Testis (tissue), 3 donors: ENCODE data around the gene TGFA. TPM values are rescaled to one million over a fixed set of nuclear protein-coding genes. Genes with fewer than 3 reads are reported as not detected.

ENCODE experiments used
- DNase-seq: peaks from one replicate; pipeline ENCODE4 v3.0.0-alpha.2; 2019
- H3K27ac ChIP-seq, 2 donors: fragments of 200-600 bp; sonication (generic); one replicate each; pipeline ENCODE4 v1.5.1; 2019
- H3K27me3 ChIP-seq: fragments of 200-600 bp; sonication (generic); one replicate; pipeline ENCODE4 v1.5.1; 2019
- H3K36me3 ChIP-seq: fragments of 200-600 bp; sonication (generic); one replicate; pipeline ENCODE4 v1.5.1; 2017; ENCODE audit warnings: low read depth; ENCODE audit errors: missing control alignments
- H3K4me1 ChIP-seq: fragments of 200-600 bp; sonication (generic); one replicate; pipeline ENCODE4 v1.5.1; 2019
- H3K4me3 ChIP-seq, 2 donors: fragments of 200-600 bp; sonication (generic); one replicate each; pipeline ENCODE4 v1.5.1; 2017 to 2019
- H3K9me3 ChIP-seq: fragments of 200-600 bp; sonication (generic); one replicate; pipeline ENCODE4 v1.5.1; 2017
- POLR2A ChIP-seq: fragments of 450-650 bp; IDR thresholded peaks from one replicate; pipeline ENCODE4 v1.6.1; 2017; ENCODE audit warnings: antibody characterized with exemption, mild to moderate bottlenecking, moderate library complexity
- WGBS, 2 donors: methylation state at CpG; one replicate each; pipeline ENCODE4 v1.1.5; 2018; 5-methylcytosine and 5-hydroxymethylcytosine counted together
- intact Hi-C: fragments of 100-400 bp; cut with DNase I; formaldehyde crosslinking; loops from one replicate; pipeline ENCODE4 v1.15.1; 2023; ENCODE audit warnings: low total_unique reads
- polyA plus RNA-seq: library from polyadenylated mRNA; stranded (reverse); fragments of 350-450 nt; fragmentation: Illumina TruSeq; extraction: RNeasy Lipid Tissue Mini Kit (QIAGEN cat#74804); gene quantifications from one replicate; pipeline ENCODE4 v1.2.3, GENCODE V29; 2014; ENCODE audit warnings: low read depth, low replicate concordance; ENCODE audit not compliant: insufficient read depth
- total RNA-seq, 2 donors: library from RNA; depleted of rRNA; stranded (reverse); fragments of >200 nt; gene quantifications; one replicate each; pipeline ENCODE4 v1.2.3, GENCODE V29; 2016
- TF ChIP-seq, protein P1 (sequence below), 3 experiments: fragments of 450-650 bp in 2 of 3; fragments of 200-600 bp in 1 of 3; sonication (generic) in 1 of 3; IDR thresholded peaks; one replicate each; pipeline ENCODE4 v1.5.1; 2016 to 2019; ENCODE audit warnings: antibody characterized with exemption in 3 of 3, mild to moderate bottlenecking in 2 of 3, moderate library complexity in 1 of 3

Gene TGFA
- total and polyA plus RNA-seq, 3 donors from 2014 or later = 0.62 to 5.1 (median 1.3) TPM

DNA sequence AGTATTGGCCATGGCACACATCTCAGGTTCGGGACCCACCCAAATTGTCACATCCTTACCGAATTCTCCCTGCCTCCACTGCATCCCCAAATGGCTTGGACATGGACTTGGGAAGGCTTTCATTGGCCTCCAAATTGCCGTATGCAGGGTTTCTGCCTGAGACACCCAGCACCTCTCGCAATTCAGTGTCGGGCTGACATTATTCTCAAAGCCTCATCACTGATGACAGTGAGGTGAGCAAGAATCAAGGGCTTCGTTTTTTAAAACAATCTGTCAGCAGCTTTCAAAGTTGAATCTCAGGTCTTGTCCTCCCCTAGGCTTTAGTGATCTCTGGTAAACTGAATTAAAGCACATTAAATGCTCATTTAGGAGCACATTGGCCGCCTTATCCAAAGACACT, 29.5 kb upstream of the TGFA start:
- Histone ChIP-seq H3K4me3 (no peak overlapping the region), H3K36me3 (no peaks in the 10 kb centered on the region), H3K9me3 (no peaks in the 10 kb centered on the region), H3K27me3 (no peaks in the 10 kb centered on the region), H3K4me1 (no peaks in the 10 kb centered on the region), H3K27ac (no peak overlapping the region)
- 84 to 92% methylated on average over 7 of the region's 7 CpGs for WGBS, 2 donors
- TF ChIP-seq POLR2A = no peak
- TF ChIP-seq, protein P1, sequence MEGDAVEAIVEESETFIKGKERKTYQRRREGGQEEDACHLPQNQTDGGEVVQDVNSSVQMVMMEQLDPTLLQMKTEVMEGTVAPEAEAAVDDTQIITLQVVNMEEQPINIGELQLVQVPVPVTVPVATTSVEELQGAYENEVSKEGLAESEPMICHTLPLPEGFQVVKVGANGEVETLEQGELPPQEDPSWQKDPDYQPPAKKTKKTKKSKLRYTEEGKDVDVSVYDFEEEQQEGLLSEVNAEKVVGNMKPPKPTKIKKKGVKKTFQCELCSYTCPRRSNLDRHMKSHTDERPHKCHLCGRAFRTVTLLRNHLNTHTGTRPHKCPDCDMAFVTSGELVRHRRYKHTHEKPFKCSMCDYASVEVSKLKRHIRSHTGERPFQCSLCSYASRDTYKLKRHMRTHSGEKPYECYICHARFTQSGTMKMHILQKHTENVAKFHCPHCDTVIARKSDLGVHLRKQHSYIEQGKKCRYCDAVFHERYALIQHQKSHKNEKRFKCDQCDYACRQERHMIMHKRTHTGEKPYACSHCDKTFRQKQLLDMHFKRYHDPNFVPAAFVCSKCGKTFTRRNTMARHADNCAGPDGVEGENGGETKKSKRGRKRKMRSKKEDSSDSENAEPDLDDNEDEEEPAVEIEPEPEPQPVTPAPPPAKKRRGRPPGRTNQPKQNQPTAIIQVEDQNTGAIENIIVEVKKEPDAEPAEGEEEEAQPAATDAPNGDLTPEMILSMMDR (IDR thresholded peaks at IDR 0.05) = no peak
- DNase-seq = no peak
- intact Hi-C loops = no loop called here

DNA sequence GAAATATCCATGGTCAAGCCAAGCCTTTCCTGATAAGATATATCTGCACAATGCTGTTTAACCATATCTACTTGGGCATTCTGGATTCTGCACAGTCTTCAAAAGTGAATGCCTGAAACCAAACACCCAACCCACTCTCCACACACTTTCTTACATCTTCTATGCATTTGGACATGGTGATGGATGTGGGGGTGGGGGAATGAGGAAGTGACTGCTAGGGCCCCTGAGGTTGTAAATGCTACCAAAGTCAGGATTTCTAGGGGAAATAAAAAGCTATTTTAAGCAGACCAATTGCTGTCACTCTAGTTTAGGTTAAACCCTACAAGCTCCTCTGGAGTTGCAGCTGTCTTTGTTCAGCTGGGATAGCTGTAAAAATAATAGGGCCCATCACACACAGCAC, 26.7 kb upstream of the TGFA start:
- no peaks in the 10 kb centered on the region for H3K4me1 ChIP-seq
- no peaks in the 10 kb centered on the region for H3K36me3 ChIP-seq
- no peak overlapping the region for H3K4me3 ChIP-seq
- TF ChIP-seq POLR2A = no peak
- TF ChIP-seq, protein P1 (IDR thresholded peaks at IDR 0.05) = no peak
- intact Hi-C loops = no loop called here
- H3K27ac ChIP-seq = no peak overlapping the region
- H3K9me3 ChIP-seq = no peaks in the 10 kb centered on the region
- no peak for DNase-seq
- H3K27me3 ChIP-seq = no peaks in the 10 kb centered on the region

DNA sequence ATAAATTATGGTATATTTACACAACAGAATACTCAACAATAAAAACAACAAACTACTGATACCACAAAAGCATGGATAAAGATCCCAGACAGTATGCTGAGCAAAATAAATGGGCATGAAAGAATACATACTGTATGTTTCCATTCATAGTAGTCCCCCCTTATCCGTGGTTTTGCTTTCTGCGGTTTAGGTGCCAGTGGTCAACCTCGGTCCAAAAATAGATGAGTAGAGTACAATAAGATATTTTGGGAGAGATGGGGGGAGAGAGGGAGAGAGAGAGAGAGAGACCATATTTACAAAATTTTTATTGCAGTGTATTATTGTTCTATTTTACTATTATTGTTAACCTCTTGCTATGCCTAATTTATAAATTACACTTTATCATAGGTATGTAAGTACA, 21.0 kb upstream of the TGFA start:
- no peaks in the 10 kb centered on the region for H3K4me1 ChIP-seq
- intact Hi-C loops = no loop called here
- WGBS, 2 donors = 46 to 88% methylated on average over 3 of the region's 3 CpGs
- H3K4me3 ChIP-seq = no peak overlapping the region
- no peaks in the 10 kb centered on the region for H3K27me3 ChIP-seq
- no peaks in the 10 kb centered on the region for H3K36me3 ChIP-seq
- no peak overlapping the region for H3K27ac ChIP-seq
- DNase-seq = no peak
- TF ChIP-seq, protein P1 (IDR thresholded peaks at IDR 0.05) = no peak
- no peak for TF ChIP-seq POLR2A
- H3K9me3 ChIP-seq = no peaks in the 10 kb centered on the region

DNA sequence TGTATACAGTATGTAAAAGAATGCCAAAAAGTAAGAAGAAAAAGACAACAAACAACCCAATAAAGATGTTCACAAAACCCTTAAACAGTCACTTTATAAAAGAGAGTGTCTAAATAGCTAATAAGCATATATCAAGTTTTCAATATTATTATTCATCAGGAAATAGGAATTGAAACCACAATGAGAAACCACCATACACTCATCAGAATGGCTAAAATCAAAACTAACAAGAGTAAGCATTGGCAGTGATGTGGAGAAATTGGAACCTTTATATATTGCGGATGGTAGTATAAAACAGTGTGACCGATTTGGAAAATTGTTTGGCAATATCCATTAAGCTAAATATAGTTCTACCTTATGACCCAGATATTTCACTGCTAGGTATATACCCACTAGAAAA, 20.5 kb upstream of the TGFA start:
- Histone ChIP-seq H3K9me3 (no peaks in the 10 kb centered on the region), H3K27me3 (no peaks in the 10 kb centered on the region), H3K27ac (no peak overlapping the region), H3K36me3 (no peaks in the 10 kb centered on the region), H3K4me1 (no peaks in the 10 kb centered on the region), H3K4me3 (no peak overlapping the region)
- intact Hi-C loops = no loop called here
- DNase-seq = no peak
- TF ChIP-seq, protein P1 (IDR thresholded peaks at IDR 0.05) = no peak
- TF ChIP-seq POLR2A = no peak
- 86 to 92% methylated on average over 2 of the region's 2 CpGs for WGBS, 2 donors

DNA sequence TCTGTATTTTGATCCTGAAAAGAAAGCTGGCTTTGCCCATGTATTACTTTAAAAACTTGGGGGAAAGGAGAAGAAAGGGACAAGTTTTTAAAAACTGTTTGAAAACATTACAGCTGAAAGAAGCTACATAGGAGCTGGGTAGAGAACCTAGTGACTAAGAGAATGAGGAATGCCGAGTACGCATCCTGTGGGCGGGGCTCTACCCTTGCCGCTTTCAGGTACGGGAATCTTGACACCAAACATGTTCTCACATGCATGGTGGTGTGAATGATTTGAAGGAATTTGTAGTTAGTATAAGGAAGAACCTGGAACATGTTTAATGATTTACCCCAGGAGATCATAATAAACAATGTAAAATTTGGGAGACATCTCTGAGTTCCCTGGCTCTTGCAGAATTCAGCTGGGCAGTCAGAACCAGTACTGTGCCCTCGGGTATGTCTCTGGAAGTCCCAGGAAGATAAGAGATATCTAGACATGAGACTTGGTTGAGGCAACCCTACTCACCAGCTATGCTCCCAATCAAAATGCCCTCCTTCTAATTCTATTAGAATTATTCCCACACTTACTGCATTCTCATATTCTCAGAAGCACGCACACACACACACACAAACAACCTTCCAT, 16.5 kb upstream of the TGFA start:
- H3K36me3 ChIP-seq = no peaks in the 10 kb centered on the region
- DNase-seq = no peak
- no peak overlapping the region for H3K4me3 ChIP-seq
- no peaks in the 10 kb centered on the region for H3K27me3 ChIP-seq
- no peaks in the 10 kb centered on the region for H3K4me1 ChIP-seq
- H3K9me3 ChIP-seq = no peaks in the 10 kb centered on the region
- TF ChIP-seq POLR2A = no peak
- no peak overlapping the region for H3K27ac ChIP-seq
- WGBS, 2 donors = 70 to 72% methylated on average over 7 of the region's 7 CpGs
- intact Hi-C loops = no loop called here
